ENCODE measurements around the gene ACRV1.

- TF ChIP-seq, protein P1, sequence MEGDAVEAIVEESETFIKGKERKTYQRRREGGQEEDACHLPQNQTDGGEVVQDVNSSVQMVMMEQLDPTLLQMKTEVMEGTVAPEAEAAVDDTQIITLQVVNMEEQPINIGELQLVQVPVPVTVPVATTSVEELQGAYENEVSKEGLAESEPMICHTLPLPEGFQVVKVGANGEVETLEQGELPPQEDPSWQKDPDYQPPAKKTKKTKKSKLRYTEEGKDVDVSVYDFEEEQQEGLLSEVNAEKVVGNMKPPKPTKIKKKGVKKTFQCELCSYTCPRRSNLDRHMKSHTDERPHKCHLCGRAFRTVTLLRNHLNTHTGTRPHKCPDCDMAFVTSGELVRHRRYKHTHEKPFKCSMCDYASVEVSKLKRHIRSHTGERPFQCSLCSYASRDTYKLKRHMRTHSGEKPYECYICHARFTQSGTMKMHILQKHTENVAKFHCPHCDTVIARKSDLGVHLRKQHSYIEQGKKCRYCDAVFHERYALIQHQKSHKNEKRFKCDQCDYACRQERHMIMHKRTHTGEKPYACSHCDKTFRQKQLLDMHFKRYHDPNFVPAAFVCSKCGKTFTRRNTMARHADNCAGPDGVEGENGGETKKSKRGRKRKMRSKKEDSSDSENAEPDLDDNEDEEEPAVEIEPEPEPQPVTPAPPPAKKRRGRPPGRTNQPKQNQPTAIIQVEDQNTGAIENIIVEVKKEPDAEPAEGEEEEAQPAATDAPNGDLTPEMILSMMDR (tag by site-specific recombination; IDR thresholded peaks at IDR 0.05) = no peak
- TF ChIP-seq ZNF292 (tag by site-specific recombination; IDR thresholded peaks at IDR 0.05; ENCODE audit: borderline replicate concordance, low read depth) (no peak), ZNF274 (IDR thresholded peaks at IDR 0.05; ENCODE audit: low read length) (no peak), ZNF274 (tag by site-specific recombination; IDR thresholded peaks at IDR 0.05; ENCODE audit: borderline replicate concordance) (no peak), SCRT1 (tag by site-specific recombination; IDR thresholded peaks at IDR 0.05; ENCODE audit: borderline replicate concordance) (no peak), ZNF416 (tag by site-specific recombination; IDR thresholded peaks at IDR 0.05) (no peak), ZNF580 (tag by site-specific recombination; IDR thresholded peaks at IDR 0.05) (no peak), KLF9 (tag by site-specific recombination; IDR thresholded peaks at IDR 0.05; ENCODE audit: low read depth) (no peak), ZXDB (tag by site-specific recombination; IDR thresholded peaks at IDR 0.05) (no peak), YY1 (tag by site-specific recombination; IDR thresholded peaks at IDR 0.05) (no peak), ZBTB7A (tag by site-specific recombination; IDR thresholded peaks at IDR 0.05; ENCODE audit: low read depth) (no peak), ZBTB8A (tag by site-specific recombination; IDR thresholded peaks at IDR 0.05) (no peak)
- TF ChIP-seq, protein P2, sequence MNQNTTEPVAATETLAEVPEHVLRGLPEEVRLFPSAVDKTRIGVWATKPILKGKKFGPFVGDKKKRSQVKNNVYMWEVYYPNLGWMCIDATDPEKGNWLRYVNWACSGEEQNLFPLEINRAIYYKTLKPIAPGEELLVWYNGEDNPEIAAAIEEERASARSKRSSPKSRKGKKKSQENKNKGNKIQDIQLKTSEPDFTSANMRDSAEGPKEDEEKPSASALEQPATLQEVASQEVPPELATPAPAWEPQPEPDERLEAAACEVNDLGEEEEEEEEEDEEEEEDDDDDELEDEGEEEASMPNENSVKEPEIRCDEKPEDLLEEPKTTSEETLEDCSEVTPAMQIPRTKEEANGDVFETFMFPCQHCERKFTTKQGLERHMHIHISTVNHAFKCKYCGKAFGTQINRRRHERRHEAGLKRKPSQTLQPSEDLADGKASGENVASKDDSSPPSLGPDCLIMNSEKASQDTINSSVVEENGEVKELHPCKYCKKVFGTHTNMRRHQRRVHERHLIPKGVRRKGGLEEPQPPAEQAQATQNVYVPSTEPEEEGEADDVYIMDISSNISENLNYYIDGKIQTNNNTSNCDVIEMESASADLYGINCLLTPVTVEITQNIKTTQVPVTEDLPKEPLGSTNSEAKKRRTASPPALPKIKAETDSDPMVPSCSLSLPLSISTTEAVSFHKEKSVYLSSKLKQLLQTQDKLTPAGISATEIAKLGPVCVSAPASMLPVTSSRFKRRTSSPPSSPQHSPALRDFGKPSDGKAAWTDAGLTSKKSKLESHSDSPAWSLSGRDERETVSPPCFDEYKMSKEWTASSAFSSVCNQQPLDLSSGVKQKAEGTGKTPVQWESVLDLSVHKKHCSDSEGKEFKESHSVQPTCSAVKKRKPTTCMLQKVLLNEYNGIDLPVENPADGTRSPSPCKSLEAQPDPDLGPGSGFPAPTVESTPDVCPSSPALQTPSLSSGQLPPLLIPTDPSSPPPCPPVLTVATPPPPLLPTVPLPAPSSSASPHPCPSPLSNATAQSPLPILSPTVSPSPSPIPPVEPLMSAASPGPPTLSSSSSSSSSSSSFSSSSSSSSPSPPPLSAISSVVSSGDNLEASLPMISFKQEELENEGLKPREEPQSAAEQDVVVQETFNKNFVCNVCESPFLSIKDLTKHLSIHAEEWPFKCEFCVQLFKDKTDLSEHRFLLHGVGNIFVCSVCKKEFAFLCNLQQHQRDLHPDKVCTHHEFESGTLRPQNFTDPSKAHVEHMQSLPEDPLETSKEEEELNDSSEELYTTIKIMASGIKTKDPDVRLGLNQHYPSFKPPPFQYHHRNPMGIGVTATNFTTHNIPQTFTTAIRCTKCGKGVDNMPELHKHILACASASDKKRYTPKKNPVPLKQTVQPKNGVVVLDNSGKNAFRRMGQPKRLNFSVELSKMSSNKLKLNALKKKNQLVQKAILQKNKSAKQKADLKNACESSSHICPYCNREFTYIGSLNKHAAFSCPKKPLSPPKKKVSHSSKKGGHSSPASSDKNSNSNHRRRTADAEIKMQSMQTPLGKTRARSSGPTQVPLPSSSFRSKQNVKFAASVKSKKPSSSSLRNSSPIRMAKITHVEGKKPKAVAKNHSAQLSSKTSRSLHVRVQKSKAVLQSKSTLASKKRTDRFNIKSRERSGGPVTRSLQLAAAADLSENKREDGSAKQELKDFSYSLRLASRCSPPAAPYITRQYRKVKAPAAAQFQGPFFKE (tag by site-specific recombination; IDR thresholded peaks at IDR 0.05; ENCODE audit: borderline replicate concordance) = no peak
- TF ChIP-seq, protein P3, sequence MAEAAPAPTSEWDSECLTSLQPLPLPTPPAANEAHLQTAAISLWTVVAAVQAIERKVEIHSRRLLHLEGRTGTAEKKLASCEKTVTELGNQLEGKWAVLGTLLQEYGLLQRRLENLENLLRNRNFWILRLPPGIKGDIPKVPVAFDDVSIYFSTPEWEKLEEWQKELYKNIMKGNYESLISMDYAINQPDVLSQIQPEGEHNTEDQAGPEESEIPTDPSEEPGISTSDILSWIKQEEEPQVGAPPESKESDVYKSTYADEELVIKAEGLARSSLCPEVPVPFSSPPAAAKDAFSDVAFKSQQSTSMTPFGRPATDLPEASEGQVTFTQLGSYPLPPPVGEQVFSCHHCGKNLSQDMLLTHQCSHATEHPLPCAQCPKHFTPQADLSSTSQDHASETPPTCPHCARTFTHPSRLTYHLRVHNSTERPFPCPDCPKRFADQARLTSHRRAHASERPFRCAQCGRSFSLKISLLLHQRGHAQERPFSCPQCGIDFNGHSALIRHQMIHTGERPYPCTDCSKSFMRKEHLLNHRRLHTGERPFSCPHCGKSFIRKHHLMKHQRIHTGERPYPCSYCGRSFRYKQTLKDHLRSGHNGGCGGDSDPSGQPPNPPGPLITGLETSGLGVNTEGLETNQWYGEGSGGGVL (tag by site-specific recombination; IDR thresholded peaks at IDR 0.05) = no peak
Measured at GRCh38 chr11:125637840-125638239, 42.8 kb downstream of the ACRV1 start.

Measured in HEK293 (cell line).